B cell (primary cell): ENCODE results near the gene ZCCHC24. TPM values are rescaled to one million over a fixed set of nuclear protein-coding genes. Genes with fewer than 3 reads are reported as not detected.

Experiments
- ATAC-seq: fragments of 200-7000 bp; cut with Tn5 transposase; one replicate; pipeline ENCODE4 v1.10.0; 2021; ENCODE audit warnings: low read depth, mild to moderate bottlenecking, moderate number of reproducible peaks, moderate library complexity
- CTCF ChIA-PET: fragments of 350-600 bp; sonication (Branson Sonifier 250); formaldehyde crosslinking; loops from one replicate; lab custom pipeline; 2021; ENCODE audit warnings: antibody characterized with exemption, inconsistent platforms; lab: Charles Lee
- POLR2A ChIA-PET: fragments of 350-600 bp; sonication (Branson Sonifier 250); formaldehyde crosslinking; loops from one replicate; lab custom pipeline; 2021; ENCODE audit warnings: antibody characterized with exemption; lab: Charles Lee
- DNase-seq: peaks from one replicate; pipeline ENCODE4 v3.0.0; 2013
- H2AFZ ChIP-seq: 2 replicates; pipeline ENCODE4 v1.6.1; 2012; ENCODE audit warnings: mild to moderate bottlenecking, low read depth, low read length; ENCODE audit not compliant: insufficient read depth, poor library complexity, severe bottlenecking
- H3K27ac ChIP-seq, 2 donors: 1 replicate in 1 of 2; 2 replicates in 1 of 2; pipeline ENCODE4 v1.5.1; 2012 to 2013; ENCODE audit warnings: low read length in 2 of 2, mild to moderate bottlenecking in 2 of 2, moderate library complexity in 1 of 2
- H3K27me3 ChIP-seq, 4 experiments: fragments of 200-600 bp in 1 of 4; sonication (generic) in 1 of 4; replicated peaks in 1 of 4; 1 replicate in 2 of 4; 2 replicates in 2 of 4; pipeline versions ENCODE4 v1.6.1 to v1.7.0; 2013 to 2016; ENCODE audit warnings: low read length in 3 of 4, mild to moderate bottlenecking in 2 of 4, mixed read lengths in 1 of 4, moderate library complexity in 1 of 4; ENCODE audit not compliant: insufficient read depth in 4 of 4, control insufficient read depth in 3 of 4; ENCODE audit errors: control extremely low read depth in 1 of 4
- H3K36me3 ChIP-seq, 2 experiments: replicated peaks in 1 of 2; 1 replicate in 1 of 2; 2 replicates in 1 of 2; pipeline versions ENCODE4 v1.6.1 to v1.7.1; 2013; ENCODE audit warnings: low read length in 1 of 2; ENCODE audit not compliant: insufficient read depth in 2 of 2, control insufficient read depth in 1 of 2; ENCODE audit errors: control extremely low read depth in 1 of 2, extremely low read depth in 1 of 2
- H3K4me1 ChIP-seq, 2 donors: fragments of 200-600 bp in 1 of 2; sonication (generic) in 1 of 2; 1 replicate in 1 of 2; 2 replicates in 1 of 2; pipeline versions ENCODE4 v1.5.1 to v1.6.1; 2013 to 2017; ENCODE audit warnings: low read length in 2 of 2; ENCODE audit not compliant: control insufficient read depth in 2 of 2, insufficient read depth in 2 of 2
- H3K4me2 ChIP-seq: replicated peaks from 2 replicates; pipeline ENCODE3; 2012; ENCODE audit warnings: mild to moderate bottlenecking, low read depth, low read length; ENCODE audit not compliant: poor library complexity, severe bottlenecking
- H3K4me3 ChIP-seq, 5 experiments: fragments of 200-600 bp in 1 of 5; sonication (generic) in 1 of 5; 1 replicate in 3 of 5; 2 replicates in 2 of 5; pipeline versions ENCODE4 v1.5.1 to v1.7.0; 2011 to 2016; ENCODE audit warnings: low read length in 4 of 5, mild to moderate bottlenecking in 4 of 5, low read depth in 2 of 5, control low read depth in 1 of 5, moderate library complexity in 1 of 5; ENCODE audit not compliant: insufficient read depth in 1 of 5; ENCODE audit errors: control extremely low read depth in 1 of 5, extremely low read depth in 1 of 5
- H3K79me2 ChIP-seq: fragments of 200-600 bp; sonication (generic); one replicate; pipeline ENCODE4 v1.6.0; 2016; ENCODE audit warnings: low read length; ENCODE audit not compliant: control insufficient read depth, insufficient read depth
- H3K9ac ChIP-seq: fragments of 200-600 bp; sonication (generic); 2 replicates; pipeline ENCODE4 v1.6.1; 2017; ENCODE audit warnings: mild to moderate bottlenecking, low read length, moderate library complexity
- H3K9me3 ChIP-seq, 3 donors: one replicate each; pipeline versions ENCODE4 v1.6.1 to v1.7.1; 2013; ENCODE audit warnings: low read length in 2 of 3; ENCODE audit not compliant: control insufficient read depth in 2 of 3, insufficient read depth in 1 of 3; ENCODE audit errors: control extremely low read depth in 1 of 3
- H4K20me1 ChIP-seq: 2 replicates; pipeline ENCODE4 v1.6.0; 2012; ENCODE audit warnings: mild to moderate bottlenecking, low read length; ENCODE audit not compliant: insufficient read depth, control insufficient read depth, poor library complexity, severe bottlenecking
- H3K27ac Mint-ChIP-seq: one replicate; pipeline ENCODE4 v1.8.0; 2021; ENCODE audit warnings: mixed read lengths
- H3K27me3 Mint-ChIP-seq: one replicate; pipeline ENCODE4 v1.8.0; 2021; ENCODE audit warnings: mixed read lengths
- H3K4me1 Mint-ChIP-seq: one replicate; pipeline ENCODE4 v1.8.0; 2021; ENCODE audit warnings: mixed read lengths
- H3K4me3 Mint-ChIP-seq: one replicate; pipeline ENCODE4 v1.8.0; 2021; ENCODE audit warnings: mixed read lengths
- H3K9me3 Mint-ChIP-seq: one replicate; pipeline ENCODE4 v1.8.0; 2022; ENCODE audit warnings: mixed read lengths; ENCODE audit not compliant: insufficient read depth
- EZH2 ChIP-seq: IDR thresholded peaks from 2 replicates; pipeline ENCODE4 v1.6.1; 2012; ENCODE audit warnings: borderline replicate concordance, low read depth, mild to moderate bottlenecking, moderate library complexity, low read length; ENCODE audit not compliant: insufficient read depth, poor library complexity, severe bottlenecking
- WGBS: methylation state at CpG from one replicate; pipeline ENCODE4 v1.1.5; 2013; ENCODE audit warnings: missing lambda C conversion rate; ENCODE audit not compliant: insufficient coverage; 5-methylcytosine and 5-hydroxymethylcytosine counted together
- intact Hi-C: fragments of 100-400 bp; cut with micrococcal nuclease; formaldehyde crosslinking; loops from one replicate; pipeline ENCODE4 v1.10.0; 2022
- polyA plus RNA-seq: library from polyadenylated mRNA; depleted of rRNA; stranded (reverse); fragments of >200 nt; gene quantifications from 2 replicates; pipeline ENCODE4 v1.2.3, GENCODE V29; 2012
- total RNA-seq, 2 donors: library from RNA; stranded (reverse); fragments of 120-200 nt in 1 of 2; gene quantifications; 1 replicate in 1 of 2; 2 replicates in 1 of 2; pipeline versions ENCODE4 v1.2.3 to v1.2.4, GENCODE V29; 2013 to 2022
- TF ChIP-seq, protein P1 (sequence below): fragments of 200-600 bp; IDR thresholded peaks from one replicate; pipeline ENCODE4 v1.8.0; 2022; ENCODE audit warnings: antibody characterized with exemption, mild to moderate bottlenecking

ZCCHC24 gene
- total and polyA plus RNA-seq, 2 donors (not counting 1 experiment from before 2014, with no cell fraction given) = 0.34 to 2.3 TPM

GRCh38 chr10:79372871-79373270, 72.6 kb downstream of the ZCCHC24 start:
- ChIA-PET CTCF (interaction anchor here (0.9 to 5.0 kb wide), 10 partner anchors 8 to 125 kb away, joined by 3 to 124 read pairs (median 6); partner anchors contain the start of gene ZCCHC24), POLR2A (no interaction called here)
- no peaks in the 10 kb centered on the region for H3K9me3 Mint-ChIP-seq
- no peak overlapping the region for H3K27ac Mint-ChIP-seq
- no peak overlapping the region for H3K4me3 ChIP-seq
- peaks cover 0 to 2% of the 10 kb centered on the region in 2 donors for H3K4me1 ChIP-seq
- H3K79me2 ChIP-seq = no peaks in the 10 kb centered on the region
- no peak overlapping the region for H3K4me2 ChIP-seq
- TF ChIP-seq, protein P1, sequence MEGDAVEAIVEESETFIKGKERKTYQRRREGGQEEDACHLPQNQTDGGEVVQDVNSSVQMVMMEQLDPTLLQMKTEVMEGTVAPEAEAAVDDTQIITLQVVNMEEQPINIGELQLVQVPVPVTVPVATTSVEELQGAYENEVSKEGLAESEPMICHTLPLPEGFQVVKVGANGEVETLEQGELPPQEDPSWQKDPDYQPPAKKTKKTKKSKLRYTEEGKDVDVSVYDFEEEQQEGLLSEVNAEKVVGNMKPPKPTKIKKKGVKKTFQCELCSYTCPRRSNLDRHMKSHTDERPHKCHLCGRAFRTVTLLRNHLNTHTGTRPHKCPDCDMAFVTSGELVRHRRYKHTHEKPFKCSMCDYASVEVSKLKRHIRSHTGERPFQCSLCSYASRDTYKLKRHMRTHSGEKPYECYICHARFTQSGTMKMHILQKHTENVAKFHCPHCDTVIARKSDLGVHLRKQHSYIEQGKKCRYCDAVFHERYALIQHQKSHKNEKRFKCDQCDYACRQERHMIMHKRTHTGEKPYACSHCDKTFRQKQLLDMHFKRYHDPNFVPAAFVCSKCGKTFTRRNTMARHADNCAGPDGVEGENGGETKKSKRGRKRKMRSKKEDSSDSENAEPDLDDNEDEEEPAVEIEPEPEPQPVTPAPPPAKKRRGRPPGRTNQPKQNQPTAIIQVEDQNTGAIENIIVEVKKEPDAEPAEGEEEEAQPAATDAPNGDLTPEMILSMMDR = no peak
- no peak overlapping the region for H3K4me3 Mint-ChIP-seq
- peaks cover 3 to 11% (median 3%) of the 10 kb centered on the region in 3 donors for H3K9me3 ChIP-seq
- no peaks in the 10 kb centered on the region for H4K20me1 ChIP-seq
- H3K27me3 ChIP-seq = peaks cover 0 to 4% (median 0%) of the 10 kb centered on the region in 4 experiments
- intact Hi-C loops = no loop called here
- no peaks in the 10 kb centered on the region for H3K36me3 ChIP-seq
- peaks cover 5% of the 10 kb centered on the region for H3K4me1 Mint-ChIP-seq
- H2AFZ ChIP-seq = no peak overlapping the region
- H3K27ac ChIP-seq = no peak overlapping the region
- DNase-seq (no peak), ATAC-seq (no peak)
- peaks cover 6% of the 10 kb centered on the region for H3K27me3 Mint-ChIP-seq
- H3K9ac ChIP-seq = no peak overlapping the region
- WGBS = 91% methylated on average over 2 of the region's 4 CpGs

- H2AFZ ChIP-seq = no peak overlapping the region
- H3K4me3 Mint-ChIP-seq = no peak overlapping the region
- H3K4me1 ChIP-seq = no peaks in the 10 kb centered on the region
- WGBS = 83% methylated on average over 1 of the region's 6 CpGs
- H3K4me1 Mint-ChIP-seq = no peaks in the 10 kb centered on the region
- intact Hi-C loops = no loop called here
- no peaks in the 10 kb centered on the region for H3K36me3 ChIP-seq
- H3K27ac Mint-ChIP-seq = no peak overlapping the region
- peaks cover 0 to 11% (median 3%) of the 10 kb centered on the region in 3 donors for H3K9me3 ChIP-seq
- H3K27ac ChIP-seq = no peak overlapping the region
- no peak overlapping the region for H3K4me2 ChIP-seq
- no peaks in the 10 kb centered on the region for H3K79me2 ChIP-seq
- DNase-seq = no peak
- no peak overlapping the region for H3K9ac ChIP-seq
- H3K27me3 Mint-ChIP-seq = peaks cover 6% of the 10 kb centered on the region
- ATAC-seq = no peak
- ChIA-PET POLR2A (no interaction called here), CTCF (no interaction called here)
- TF ChIP-seq, protein P1 = no peak
- TF ChIP-seq EZH2 = no peak
- no peaks in the 10 kb centered on the region for H3K27me3 ChIP-seq
- H4K20me1 ChIP-seq = no peaks in the 10 kb centered on the region
- no peaks in the 10 kb centered on the region for H3K9me3 Mint-ChIP-seq
- H3K4me3 ChIP-seq = no peak overlapping the region
Measured at GRCh38 chr10:79367426-79368189, 77.8 kb downstream of the ZCCHC24 start.
